HG02678 (cell line): Measurements from ENCODE around the gene AFP.
A peak's percentile ranks its signal among the peaks of the same experiment; 100 is the strongest.

Experiments
- ATAC-seq: cut with Tn5 transposase; IDR thresholded peaks from one replicate; pipeline ENCODE4 v1.9.1; 2021; ENCODE audit warnings: mild to moderate bottlenecking, moderate library complexity; ENCODE audit not compliant: unreplicated experiment

The AFP gene

GRCh38 chr4:73436674-73437557 lies 895 bp downstream of the AFP start:
- ATAC-seq, result no peak

DNA sequence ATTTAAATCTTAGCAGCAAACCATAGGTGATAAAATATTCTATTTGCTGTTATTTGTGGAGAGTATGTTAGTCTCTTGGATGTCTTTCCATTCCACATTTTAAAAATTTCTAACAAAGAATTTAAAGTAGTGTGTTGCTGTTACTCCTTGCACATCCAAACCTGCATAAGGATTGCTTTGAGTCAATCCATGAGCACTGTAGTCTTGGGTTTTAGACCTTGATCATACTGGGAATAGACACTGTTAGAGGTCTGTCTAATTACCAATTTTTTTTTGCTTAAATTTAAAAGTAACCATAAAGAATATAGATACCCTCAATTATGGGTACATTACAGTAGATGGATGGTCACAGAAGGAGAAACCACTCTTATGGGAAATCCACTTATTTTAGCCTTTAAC lies 1.5 kb downstream of the AFP start:
- ATAC-seq, result no peak

DNA sequence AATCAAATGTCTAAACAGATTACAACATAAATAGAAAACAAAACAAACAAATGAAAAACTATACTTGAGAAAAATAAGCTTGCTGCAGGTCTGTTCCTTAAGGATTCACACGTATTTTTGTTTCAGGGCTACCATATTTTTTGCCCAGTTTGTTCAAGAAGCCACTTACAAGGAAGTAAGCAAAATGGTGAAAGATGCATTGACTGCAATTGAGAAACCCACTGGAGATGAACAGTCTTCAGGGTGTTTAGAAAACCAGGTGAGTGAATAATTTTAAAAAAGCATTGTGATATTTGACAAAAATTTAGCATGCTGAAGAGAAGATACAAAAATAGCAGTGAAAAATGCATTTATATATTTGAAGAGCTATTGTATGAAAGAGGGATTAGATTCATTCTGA lies 2.0 kb downstream of the AFP start:
- ATAC-seq, result no peak

DNA sequence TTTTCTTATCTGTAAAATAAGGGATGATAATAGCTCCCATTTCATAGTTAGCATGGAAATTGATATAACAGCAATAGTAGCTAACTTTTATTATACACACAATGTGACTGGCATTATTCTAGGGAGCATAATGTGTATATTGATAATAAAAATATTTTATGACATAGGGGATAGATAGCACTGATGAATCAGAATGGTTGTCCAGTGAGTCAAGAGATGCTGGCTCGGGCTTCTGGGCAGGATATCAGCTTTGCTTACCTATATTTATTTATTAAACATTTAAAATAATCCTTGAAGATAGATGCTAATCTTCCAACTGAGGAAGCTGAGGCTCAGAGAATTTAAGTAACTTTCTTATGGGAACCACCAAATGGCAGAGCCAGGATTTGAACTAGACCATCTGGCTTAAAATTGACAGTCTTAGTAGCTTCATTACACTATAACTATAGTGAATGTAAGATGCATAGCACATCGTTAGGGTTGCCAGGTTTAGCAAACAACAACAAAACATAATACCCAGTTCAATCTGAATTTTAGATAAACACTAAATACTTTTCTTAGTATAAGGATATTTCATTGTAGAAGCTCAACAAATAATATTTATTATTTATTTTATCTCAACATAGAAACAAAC lies 2.7 kb downstream of the AFP start:
- ATAC-seq, result no peak

GRCh38 chr4:73439445-73439844 lies 3.4 kb downstream of the AFP start:
- ATAC-seq, result no peak

DNA sequence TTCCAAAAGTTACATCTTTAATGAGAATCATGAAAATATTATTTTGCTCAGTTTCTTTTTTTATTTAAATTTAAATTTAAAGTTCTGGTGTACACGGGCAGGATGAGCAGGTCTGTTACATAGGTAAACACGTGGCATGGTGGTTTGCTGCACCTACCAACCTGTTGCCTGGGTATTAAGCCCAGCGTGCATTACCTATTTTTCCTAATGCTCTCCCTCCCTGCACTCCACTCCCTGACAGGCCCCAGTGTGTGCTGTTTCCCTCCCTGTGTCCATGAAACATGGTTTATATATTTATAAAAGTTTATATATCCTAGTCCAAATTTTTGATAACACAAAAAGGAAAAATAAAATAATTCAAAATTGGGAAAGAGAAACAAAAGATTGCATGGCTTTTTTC lies 4.0 kb downstream of the AFP start:
- no peak for ATAC-seq

DNA sequence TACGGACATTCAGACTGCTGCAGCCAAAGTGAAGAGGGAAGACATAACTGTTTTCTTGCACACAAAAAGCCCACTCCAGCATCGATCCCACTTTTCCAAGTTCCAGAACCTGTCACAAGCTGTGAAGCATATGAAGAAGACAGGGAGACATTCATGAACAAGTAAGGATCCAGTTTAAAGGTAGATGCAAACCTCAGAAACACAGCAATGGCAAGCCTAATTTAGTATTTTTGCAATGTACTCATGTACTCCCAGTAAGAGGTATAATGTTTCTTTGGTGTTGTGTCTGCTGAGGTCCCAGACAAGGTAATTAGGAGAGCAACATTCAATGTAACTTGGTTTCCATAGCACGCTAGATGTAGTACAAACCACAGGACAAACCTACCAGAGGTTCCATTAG lies 4.6 kb downstream of the AFP start:
- no peak for ATAC-seq

DNA sequence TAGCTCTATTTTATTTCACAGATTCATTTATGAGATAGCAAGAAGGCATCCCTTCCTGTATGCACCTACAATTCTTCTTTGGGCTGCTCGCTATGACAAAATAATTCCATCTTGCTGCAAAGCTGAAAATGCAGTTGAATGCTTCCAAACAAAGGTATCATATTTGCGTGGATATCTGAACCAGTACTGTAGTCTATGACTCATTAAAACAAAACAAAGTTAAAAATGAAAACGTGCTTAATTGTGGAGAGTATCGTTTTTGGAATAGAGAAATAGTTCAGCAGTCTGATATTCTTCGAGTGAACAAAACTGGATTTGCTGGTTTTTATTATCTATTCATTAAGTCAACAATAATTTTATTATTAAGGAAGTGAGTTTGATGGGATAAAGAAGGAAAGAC lies 6.3 kb downstream of the AFP start:
- no peak for ATAC-seq

DNA sequence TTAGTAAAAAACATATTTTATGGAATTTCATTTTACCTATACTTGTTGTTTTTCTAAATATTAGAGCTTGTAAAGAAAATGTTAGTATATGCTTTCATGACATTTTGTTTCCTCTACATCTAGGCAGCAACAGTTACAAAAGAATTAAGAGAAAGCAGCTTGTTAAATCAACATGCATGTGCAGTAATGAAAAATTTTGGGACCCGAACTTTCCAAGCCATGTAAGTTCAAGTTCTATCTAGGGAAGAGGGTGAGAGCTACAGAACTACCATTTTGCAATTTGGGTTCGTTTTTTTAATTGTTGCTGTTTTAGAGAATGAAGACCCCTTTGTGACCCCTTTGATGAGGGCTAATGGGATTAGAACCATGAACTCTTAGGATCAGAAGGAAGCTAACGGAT lies 7.2 kb downstream of the AFP start:
- ATAC-seq, result no peak

- no peak for ATAC-seq
Measured at GRCh38 chr4:73445383-73446335, 9.6 kb downstream of the AFP start.

DNA sequence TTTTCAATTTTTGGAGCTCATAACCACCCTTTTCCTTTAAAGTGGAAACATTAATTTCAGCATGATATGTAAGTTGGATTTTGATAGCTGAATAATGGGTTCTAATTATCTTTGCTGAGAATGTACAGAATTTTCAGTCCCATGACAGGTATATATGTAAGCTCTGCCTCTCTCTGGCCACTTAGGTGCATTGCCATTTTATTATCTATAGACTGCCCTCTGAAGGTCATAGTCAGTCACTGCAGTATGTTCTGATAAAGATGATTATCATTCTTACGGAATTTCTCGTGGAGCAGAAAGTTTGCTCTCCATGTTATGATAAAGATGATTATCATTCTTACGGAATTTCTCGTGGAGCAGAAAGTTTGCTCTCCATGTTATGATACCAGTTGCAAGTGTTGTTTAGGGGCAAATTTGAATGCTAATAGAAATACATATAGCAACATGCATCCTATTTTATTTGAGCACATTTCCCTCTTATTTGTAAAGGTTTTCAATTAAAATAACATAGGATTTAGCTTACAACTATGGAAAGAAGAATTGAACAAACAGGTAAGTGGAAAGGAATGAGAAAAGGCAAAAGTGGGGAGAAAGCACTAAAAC lies 10.4 kb downstream of the AFP start:
- ATAC-seq, result peak; percentile 99

DNA sequence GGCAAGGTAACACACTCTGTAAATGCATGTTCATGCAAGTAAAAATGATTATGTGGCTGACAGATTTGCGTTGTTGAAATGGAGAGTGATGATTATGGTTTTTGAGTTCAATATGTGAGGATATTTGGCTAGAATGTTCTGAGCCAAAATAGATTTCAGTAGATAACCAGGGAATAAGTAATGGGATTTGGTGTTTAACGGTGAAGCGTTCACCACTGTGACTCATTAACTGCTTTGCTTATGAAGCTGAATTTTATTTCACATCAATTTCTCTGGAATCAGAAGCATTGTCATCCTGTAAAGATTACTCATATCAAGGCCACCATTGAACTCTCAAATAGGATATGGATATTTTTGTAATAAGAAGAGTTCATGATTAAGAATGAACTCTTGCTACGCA lies 11.7 kb downstream of the AFP start:
- ATAC-seq, result no peak

GRCh38 chr4:73448448-73449203 lies 12.6 kb downstream of the AFP start:
- ATAC-seq, result no peak

DNA sequence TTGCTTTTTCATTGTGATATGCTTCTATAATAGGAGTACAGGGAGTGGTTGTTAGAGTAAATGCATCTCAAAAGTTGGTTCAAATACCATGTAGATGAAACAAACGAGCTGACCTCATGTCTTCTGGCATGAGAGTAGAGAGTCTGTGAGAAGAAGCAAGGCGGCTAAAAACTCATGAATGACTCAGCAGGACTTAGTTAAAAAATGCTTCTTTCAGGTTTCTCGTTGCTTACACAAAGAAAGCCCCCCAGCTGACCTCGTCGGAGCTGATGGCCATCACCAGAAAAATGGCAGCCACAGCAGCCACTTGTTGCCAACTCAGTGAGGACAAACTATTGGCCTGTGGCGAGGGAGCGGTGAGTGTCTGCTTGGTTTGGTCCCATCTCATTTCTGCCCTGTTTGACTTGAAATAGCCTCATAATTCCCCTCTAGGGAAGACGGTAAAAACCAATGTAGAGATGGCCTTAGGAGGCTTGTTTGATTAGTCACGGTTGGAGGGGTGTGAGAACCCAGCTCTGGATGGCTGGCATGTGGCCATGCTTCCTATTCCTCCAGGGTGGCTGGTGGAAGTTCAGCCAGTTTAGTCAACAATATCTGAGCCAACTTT lies 14.5 kb downstream of the AFP start:
- ATAC-seq, result no peak

DNA sequence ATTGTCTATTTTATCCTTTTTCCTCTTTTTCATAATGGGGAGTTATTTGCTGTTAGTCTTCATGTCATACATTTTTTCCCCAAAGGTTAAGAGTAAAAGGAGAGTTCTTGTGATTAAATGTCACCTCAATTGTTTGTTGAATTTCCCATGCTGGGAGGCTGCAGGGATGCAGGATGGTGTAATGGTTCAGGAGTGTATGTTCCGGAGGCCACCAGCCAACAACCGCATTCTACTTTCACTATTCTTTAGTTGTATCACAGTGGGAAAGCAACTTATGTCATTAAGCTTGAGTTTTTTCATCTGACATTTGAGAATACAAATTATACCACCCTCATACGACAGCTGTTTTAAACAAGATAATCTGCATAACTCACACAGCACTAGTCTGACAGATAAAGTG lies 15.4 kb downstream of the AFP start:
- ATAC-seq, result no peak

GRCh38 chr4:73451981-73452747 lies 16.1 kb downstream of the AFP start:
- ATAC-seq, result no peak

GRCh38 chr4:73452953-73453700 lies 17.1 kb downstream of the AFP start:
- ATAC-seq, result no peak

DNA sequence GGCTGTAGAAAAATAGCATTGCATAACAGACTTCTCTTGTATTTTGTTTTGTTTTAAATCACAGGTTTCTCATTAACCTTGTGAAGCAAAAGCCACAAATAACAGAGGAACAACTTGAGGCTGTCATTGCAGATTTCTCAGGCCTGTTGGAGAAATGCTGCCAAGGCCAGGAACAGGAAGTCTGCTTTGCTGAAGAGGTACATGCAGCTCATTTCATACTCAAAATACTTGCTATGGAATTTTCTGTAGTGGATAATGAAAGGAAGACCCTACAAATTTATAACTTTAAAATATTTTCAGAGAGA lies 17.6 kb downstream of the AFP start:
- ATAC-seq, result no peak

DNA sequence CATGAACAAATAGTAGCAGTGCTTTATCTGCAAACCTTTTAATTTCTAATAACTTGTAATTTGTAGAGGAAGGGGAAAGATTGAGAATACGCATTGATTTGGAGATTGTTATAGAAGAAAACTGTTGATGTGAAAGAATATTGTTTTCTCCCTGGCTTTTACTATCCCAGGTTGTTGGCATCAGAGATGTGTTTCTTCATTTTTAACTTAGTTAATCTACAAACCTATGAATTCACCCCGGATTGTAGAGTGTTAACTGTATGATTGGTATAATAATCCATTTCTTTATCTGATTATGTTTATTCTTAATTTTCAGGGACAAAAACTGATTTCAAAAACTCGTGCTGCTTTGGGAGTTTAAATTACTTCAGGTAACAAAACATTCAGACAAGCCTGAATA lies 18.9 kb downstream of the AFP start:
- ATAC-seq, result no peak
